Endodermal cell (in vitro differentiated cells): ENCODE results near the gene SMYD1. TPM values are rescaled to one million over a fixed set of nuclear protein-coding genes. Genes with fewer than 3 reads are reported as not detected.

ENCODE experiments used
- DNase-seq: peaks from one replicate; pipeline ENCODE4 v3.0.0-alpha.2; 2017
- H3K27ac ChIP-seq: 2 replicates; pipeline ENCODE4 v1.5.1; 2013; ENCODE audit warnings: mild to moderate bottlenecking, low read depth, low read length, moderate library complexity
- H3K27me3 ChIP-seq: 2 replicates; pipeline ENCODE4 v1.6.1; 2013; ENCODE audit warnings: mild to moderate bottlenecking, low read length, moderate library complexity; ENCODE audit not compliant: insufficient read depth, control insufficient read depth, poor library complexity, severe bottlenecking
- H3K36me3 ChIP-seq: 2 replicates; pipeline ENCODE4 v1.7.0; 2013; ENCODE audit warnings: mild to moderate bottlenecking, low read length, moderate library complexity; ENCODE audit not compliant: control insufficient read depth, insufficient read depth
- H3K4me1 ChIP-seq: one replicate; pipeline ENCODE4 v1.7.0; 2013; ENCODE audit warnings: low read length; ENCODE audit not compliant: control insufficient read depth, insufficient read depth
- H3K4me3 ChIP-seq: 2 replicates; pipeline ENCODE4 v1.5.1; 2013; ENCODE audit warnings: mild to moderate bottlenecking, low read length, moderate library complexity
- H3K9ac ChIP-seq: 2 replicates; pipeline ENCODE4 v1.6.1; 2013; ENCODE audit warnings: mild to moderate bottlenecking, low read length, moderate library complexity; ENCODE audit not compliant: poor library complexity, severe bottlenecking; ENCODE audit errors: extremely low read depth
- H3K9me3 ChIP-seq: 2 replicates; pipeline ENCODE4 v1.6.1; 2013; ENCODE audit warnings: mild to moderate bottlenecking, low read length, moderate library complexity; ENCODE audit not compliant: control insufficient read depth
- H3K27ac Mint-ChIP-seq: 2 replicates; pipeline ENCODE4 v1.8.0; 2020; ENCODE audit warnings: mixed read lengths
- H3K27me3 Mint-ChIP-seq: 2 replicates; pipeline ENCODE4 v1.8.0; 2021; ENCODE audit warnings: mild to moderate bottlenecking, mixed read lengths; ENCODE audit not compliant: insufficient read depth
- H3K36me3 Mint-ChIP-seq: 2 replicates; pipeline ENCODE4 v1.8.0; 2020; ENCODE audit warnings: low read depth, mixed read lengths
- H3K4me1 Mint-ChIP-seq: 2 replicates; pipeline ENCODE4 v1.8.0; 2020; ENCODE audit warnings: mixed read lengths
- H3K4me3 Mint-ChIP-seq: 2 replicates; pipeline ENCODE4 v1.8.0; 2020; ENCODE audit warnings: mild to moderate bottlenecking, moderate library complexity, mixed read lengths
- H3K9me3 Mint-ChIP-seq: 2 replicates; pipeline ENCODE4 v1.8.0; 2020; ENCODE audit warnings: mild to moderate bottlenecking, mixed read lengths
- WGBS, 2 experiments: methylation state at CpG; one replicate each; pipeline versions ENCODE4 v1.1.5 to v1.1.7; 2013; ENCODE audit warnings: missing lambda C conversion rate in 2 of 2, mixed read lengths in 1 of 2; ENCODE audit not compliant: insufficient coverage in 1 of 2, insufficient read length in 1 of 2; 5-methylcytosine and 5-hydroxymethylcytosine counted together
- total RNA-seq, 2 donors: library from RNA; stranded (reverse); fragmentation: NEBNext Ultra II Directional in 1 of 2; extraction: Animal tissue kit (Norgen Biotek cat#: 25700) in 1 of 2; gene quantifications; 2 replicates in 1 of 2; 3 replicates in 1 of 2; pipeline ENCODE4 v1.2.1, GENCODE V29; 2021
- TF ChIP-seq, protein P1 (sequence below): fragments of 200-600 bp; sonication (generic); conservative IDR thresholded peaks from 2 replicates; pipeline ENCODE4 v1.5.0; 2021; ENCODE audit warnings: antibody characterized with exemption, mild to moderate bottlenecking

SMYD1 gene
- total RNA-seq, 2 donors from 2014 or later, result not detected

DNA sequence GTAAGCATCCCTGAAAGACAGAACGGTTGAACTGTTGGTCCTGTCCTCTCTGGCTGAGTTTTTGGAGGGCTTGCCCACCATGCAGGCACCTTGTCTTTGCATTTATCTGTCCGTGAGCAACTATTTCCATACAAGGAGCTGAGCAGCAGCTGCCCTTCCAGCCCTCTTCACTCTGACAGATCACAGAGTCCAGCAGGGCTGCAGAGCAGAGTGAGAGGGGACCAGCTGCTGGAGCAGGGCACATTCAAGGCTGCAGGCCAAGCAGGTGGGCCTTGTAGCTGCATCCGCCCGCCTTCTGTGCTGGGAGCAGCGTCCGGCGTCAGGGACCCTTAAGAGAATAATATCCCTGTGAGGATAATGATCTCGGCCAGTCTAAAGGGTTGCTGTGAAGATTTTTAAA, 9.5 kb downstream of the SMYD1 start:
- Mint-ChIP-seq H3K9me3 (peaks cover 5% of the 10 kb centered on the region), H3K4me3 (no peak overlapping the region), H3K27ac (no peak overlapping the region), H3K4me1 (no peaks in the 10 kb centered on the region), H3K27me3 (no peaks in the 10 kb centered on the region), H3K36me3 (no peaks in the 10 kb centered on the region)
- Histone ChIP-seq H3K9me3 (no peaks in the 10 kb centered on the region), H3K36me3 (no peaks in the 10 kb centered on the region), H3K27ac (no peak overlapping the region), H3K4me3 (no peak overlapping the region), H3K4me1 (no peaks in the 10 kb centered on the region), H3K9ac (no peak overlapping the region), H3K27me3 (no peaks in the 10 kb centered on the region)
- DNase-seq, result no peak
- TF ChIP-seq, protein P1, sequence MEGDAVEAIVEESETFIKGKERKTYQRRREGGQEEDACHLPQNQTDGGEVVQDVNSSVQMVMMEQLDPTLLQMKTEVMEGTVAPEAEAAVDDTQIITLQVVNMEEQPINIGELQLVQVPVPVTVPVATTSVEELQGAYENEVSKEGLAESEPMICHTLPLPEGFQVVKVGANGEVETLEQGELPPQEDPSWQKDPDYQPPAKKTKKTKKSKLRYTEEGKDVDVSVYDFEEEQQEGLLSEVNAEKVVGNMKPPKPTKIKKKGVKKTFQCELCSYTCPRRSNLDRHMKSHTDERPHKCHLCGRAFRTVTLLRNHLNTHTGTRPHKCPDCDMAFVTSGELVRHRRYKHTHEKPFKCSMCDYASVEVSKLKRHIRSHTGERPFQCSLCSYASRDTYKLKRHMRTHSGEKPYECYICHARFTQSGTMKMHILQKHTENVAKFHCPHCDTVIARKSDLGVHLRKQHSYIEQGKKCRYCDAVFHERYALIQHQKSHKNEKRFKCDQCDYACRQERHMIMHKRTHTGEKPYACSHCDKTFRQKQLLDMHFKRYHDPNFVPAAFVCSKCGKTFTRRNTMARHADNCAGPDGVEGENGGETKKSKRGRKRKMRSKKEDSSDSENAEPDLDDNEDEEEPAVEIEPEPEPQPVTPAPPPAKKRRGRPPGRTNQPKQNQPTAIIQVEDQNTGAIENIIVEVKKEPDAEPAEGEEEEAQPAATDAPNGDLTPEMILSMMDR, result no peak
- 91 to 93% methylated on average over 7 to 8 of the region's 8 CpGs for WGBS, 2 experiments

DNA sequence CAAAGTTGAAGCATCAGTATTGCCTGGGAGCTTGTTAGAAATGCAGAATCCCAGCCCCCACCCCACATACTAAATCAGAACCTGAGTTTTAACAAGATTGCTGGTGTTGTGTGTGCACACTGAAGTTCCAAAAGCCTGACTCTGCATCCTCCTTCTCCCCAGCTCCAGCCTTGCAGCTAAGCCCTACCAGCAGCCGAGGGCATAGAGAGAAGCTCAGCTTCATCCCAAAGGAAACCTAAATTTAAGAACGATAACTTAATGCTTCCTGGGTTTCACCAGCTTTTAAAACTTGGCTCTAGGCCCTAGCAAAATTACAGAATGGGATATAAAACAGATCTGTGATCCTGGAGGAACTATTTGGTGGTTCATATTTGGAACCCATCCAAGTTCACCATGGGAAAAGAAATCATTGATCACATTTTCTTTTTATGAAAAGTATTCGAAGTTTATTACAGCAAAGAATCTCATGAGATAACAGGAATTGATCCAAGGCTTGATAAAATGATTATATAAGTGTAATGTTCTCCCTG, 11.1 kb downstream of the SMYD1 start:
- WGBS, 2 experiments, result 77% methylated on average over 3 of the region's 3 CpGs; no CpG with 5 or more reads in 1 of the 2 experiments

DNA sequence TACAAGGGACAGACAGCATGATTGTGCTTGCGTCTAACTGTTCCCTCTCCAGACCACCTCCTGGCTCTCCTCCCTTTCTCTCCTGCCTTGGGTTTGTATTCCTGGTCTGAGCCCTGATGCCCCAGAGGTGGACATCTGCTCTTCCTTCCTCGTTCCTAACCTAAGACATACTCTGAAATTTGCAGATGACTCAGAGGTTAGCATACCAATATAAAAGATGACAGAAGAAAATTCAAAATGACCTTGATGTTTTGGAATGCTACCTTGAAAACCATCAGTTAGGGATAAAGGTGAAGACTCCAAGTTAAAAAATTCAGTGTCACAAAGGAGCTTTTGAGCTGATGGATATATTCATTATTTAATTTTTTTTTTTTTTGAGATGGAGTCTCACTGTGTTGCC, 12.9 kb downstream of the SMYD1 start:
- H3K36me3 ChIP-seq, result no peaks in the 10 kb centered on the region
- H3K36me3 Mint-ChIP-seq, result no peaks in the 10 kb centered on the region
- WGBS, 2 experiments, result 84 to 100% methylated on average over 1 to 2 of the region's 2 CpGs
- H3K4me3 ChIP-seq, result no peak overlapping the region
- DNase-seq, result no peak
- no peak overlapping the region for H3K9ac ChIP-seq
- H3K9me3 ChIP-seq, result no peaks in the 10 kb centered on the region
- no peaks in the 10 kb centered on the region for H3K4me1 ChIP-seq
- H3K27ac ChIP-seq, result no peak overlapping the region
- H3K27me3 ChIP-seq, result no peaks in the 10 kb centered on the region
- H3K27ac Mint-ChIP-seq, result no peak overlapping the region
- no peaks in the 10 kb centered on the region for H3K9me3 Mint-ChIP-seq
- peaks cover 4% of the 10 kb centered on the region for H3K4me1 Mint-ChIP-seq
- peaks cover 3% of the 10 kb centered on the region for H3K27me3 Mint-ChIP-seq
- TF ChIP-seq, protein P1, result no peak
- H3K4me3 Mint-ChIP-seq, result no peak overlapping the region

More for the DNA sequence above, 11.1 kb downstream of the SMYD1 start:
- Histone ChIP-seq H3K9me3 (no peaks in the 10 kb centered on the region), H3K4me1 (no peaks in the 10 kb centered on the region), H3K27me3 (no peaks in the 10 kb centered on the region), H3K4me3 (no peak overlapping the region), H3K27ac (no peak overlapping the region), H3K9ac (no peak overlapping the region), H3K36me3 (no peaks in the 10 kb centered on the region)
- TF ChIP-seq, protein P1, result no peak
- Mint-ChIP-seq H3K27ac (no peak overlapping the region), H3K4me3 (no peak overlapping the region), H3K36me3 (no peaks in the 10 kb centered on the region), H3K9me3 (no peaks in the 10 kb centered on the region), H3K4me1 (peaks cover 4% of the 10 kb centered on the region), H3K27me3 (peaks cover 3% of the 10 kb centered on the region)
- no peak for DNase-seq
